ENCODE data around the gene SECTM1. TPM values are rescaled to one million over a fixed set of nuclear protein-coding genes. Genes with fewer than 3 reads are reported as not detected.

SECTM1 gene
- total RNA-seq, 6 experiments from 2014 or later: 3.9 to 7.4 (median 5.8) TPM

GRCh38 chr17:82275326-82275725, 58.2 kb downstream of the SECTM1 start:
- H3K36me3 ChIP-seq: peaks cover 0 to 3% (median 0%) of the 10 kb centered on the region in 4 donors
- H3K4me1 ChIP-seq: peaks cover 0 to 16% (median 7%) of the 10 kb centered on the region in 4 donors
- intact Hi-C loops (cut with DNase I): no loop called here
- 95% methylated on average over 4 of the region's 14 CpGs for WGBS (ENCODE audit: insufficient coverage, low coverage, low lambda C conversion rate, missing lambda C conversion rate)
- TF ChIP-seq POLR2A (IDR thresholded peaks at IDR 0.05) (no peak), CTCF (IDR thresholded peaks at IDR 0.05) (no peak)
- no peak overlapping the region for H3K27ac ChIP-seq
- peak in 1 of 3 donors; percentile 46 for DNase-seq
- no peaks in the 10 kb centered on the region for H3K9me3 ChIP-seq
- no peak overlapping the region for H3K4me3 ChIP-seq
- ATAC-seq: no peak
- H3K27me3 ChIP-seq: no peaks in the 10 kb centered on the region

- WGBS (ENCODE audit: insufficient coverage, low coverage, low lambda C conversion rate, missing lambda C conversion rate): 56% methylated on average over 10 of the region's 27 CpGs
- Histone ChIP-seq H3K4me3 (peak overlapping the region in 2 of 3 donors; percentile 99), H3K9me3 (no peaks in the 10 kb centered on the region), H3K36me3 (peaks cover 0 to 3% (median 0%) of the 10 kb centered on the region in 4 donors), H3K4me1 (peaks cover 0 to 26% (median 11%) of the 10 kb centered on the region in 4 donors), H3K27ac (peak overlapping the region; percentile 95 to 99 (median 98)), H3K27me3 (no peaks in the 10 kb centered on the region)
- ATAC-seq (no peak), DNase-seq (peak in 1 of 3 donors; percentile 50)
- intact Hi-C loops (cut with DNase I): no loop called here
- TF ChIP-seq CTCF (IDR thresholded peaks at IDR 0.05) (no peak), POLR2A (IDR thresholded peaks at IDR 0.05) (no peak)
These were observed 59.2 kb downstream of the SECTM1 start for GRCh38 chr17:82274134-82275020.

- H3K27me3 ChIP-seq: no peaks in the 10 kb centered on the region
- intact Hi-C loops (cut with DNase I): no loop called here
- WGBS (ENCODE audit: insufficient coverage, low coverage, low lambda C conversion rate, missing lambda C conversion rate): 0% methylated on average over 3 of the region's 80 CpGs
- H3K9me3 ChIP-seq: no peaks in the 10 kb centered on the region
- peak; percentile 93 to 94 (median 93) for DNase-seq
- H3K4me3 ChIP-seq: peak within 1 kb of the TSS; percentile 99
- peak; percentile 86 to 94 (median 88) for ATAC-seq
- TF ChIP-seq POLR2A (IDR thresholded peaks at IDR 0.05) (peak; percentile 87), CTCF (IDR thresholded peaks at IDR 0.05) (no peak)
- peaks cover 0 to 34% (median 17%) of the 10 kb centered on the region in 4 donors for H3K4me1 ChIP-seq
- H3K27ac ChIP-seq: peak within 1 kb of the TSS; percentile 95 to 99 (median 98)
- H3K36me3 ChIP-seq: peaks cover 0 to 3% (median 0%) of the 10 kb centered on the region in 4 donors
These were observed 60.0 kb downstream of the SECTM1 start, which contains the start of gene CSNK1D for GRCh38 chr17:82273327-82274133. TSS of gene CSNK1D (minus strand) at chr17:82273700. CDS start at chr17:82273381, 319 bp downstream.

- intact Hi-C loops (cut with DNase I): no loop called here
- Histone ChIP-seq H3K4me1 (peaks cover 0 to 42% (median 23%) of the 10 kb centered on the region in 4 donors), H3K27me3 (no peaks in the 10 kb centered on the region), H3K4me3 (peak overlapping the region; percentile 99), H3K27ac (peak overlapping the region; percentile 95 to 99 (median 98)), H3K36me3 (peaks cover 0 to 3% (median 0%) of the 10 kb centered on the region in 4 donors), H3K9me3 (no peaks in the 10 kb centered on the region)
- peak; percentile 27 to 46 (median 36) for ATAC-seq
- peak; percentile 68 to 72 (median 71) for DNase-seq
- WGBS (ENCODE audit: insufficient coverage, low coverage, low lambda C conversion rate, missing lambda C conversion rate): 2% methylated on average over 41 of the region's 57 CpGs
- TF ChIP-seq CTCF (IDR thresholded peaks at IDR 0.05): no peak
- TF ChIP-seq POLR2A (IDR thresholded peaks at IDR 0.05): no peak
These were observed 60.9 kb downstream of the SECTM1 start for GRCh38 chr17:82272495-82273326.

All from right lobe of liver (tissue), 6 donors.